ENCODE measurements around the gene LHFPL4. TPM values are rescaled to one million over a fixed set of nuclear protein-coding genes. Genes with fewer than 3 reads are reported as not detected.

LHFPL4 gene
- total RNA-seq, 1 donor from 2014 or later, result not detected

GRCh38 chr3:9469986-9470385 lies 83.6 kb downstream of the LHFPL4 start:
- no peak for DNase-seq

DNA sequence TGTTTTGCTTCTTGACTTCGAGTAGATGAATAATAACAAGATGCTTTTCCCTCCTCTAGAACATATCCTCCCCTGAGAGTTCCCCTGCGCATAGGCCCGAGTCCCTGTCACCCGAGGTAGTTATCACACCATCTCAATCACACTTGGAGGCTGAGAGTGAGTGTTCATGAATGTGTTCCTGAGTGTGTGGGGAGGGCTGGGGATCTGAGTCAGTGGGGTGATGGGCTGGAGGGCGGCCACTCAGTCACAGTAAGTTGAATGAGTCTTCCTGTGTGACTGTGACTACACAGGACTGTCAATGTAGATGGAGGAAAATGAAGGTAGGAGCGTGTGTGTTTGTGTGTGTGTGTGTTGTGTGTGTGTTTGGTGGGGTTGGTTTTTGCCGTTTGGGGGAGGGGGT lies 85.2 kb downstream of the LHFPL4 start:
- DNase-seq, result no peak

DNA sequence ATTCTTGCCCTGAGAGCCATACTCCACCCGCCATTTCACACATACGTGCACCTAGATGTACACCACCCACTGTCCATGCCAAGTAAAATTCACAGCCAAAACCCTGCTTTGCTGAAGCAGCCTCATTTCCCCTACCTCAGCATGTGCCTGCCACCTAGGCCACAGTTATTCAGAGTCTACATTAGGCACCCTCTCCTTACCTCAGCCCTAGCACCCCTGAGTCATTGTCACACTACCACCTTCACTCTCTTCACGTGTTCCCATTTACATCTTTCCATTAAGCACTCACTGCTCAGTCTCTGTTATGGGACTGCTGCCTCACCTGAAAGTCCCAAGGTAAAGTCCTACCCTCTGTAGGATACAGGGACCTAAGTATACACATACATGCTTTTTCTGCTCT lies 86.2 kb downstream of the LHFPL4 start:
- DNase-seq, result no peak

- DNase-seq, result peak; percentile 63
Observed at GRCh38 chr3:9455596-9456131, 98.0 kb downstream of the LHFPL4 start.

DNA sequence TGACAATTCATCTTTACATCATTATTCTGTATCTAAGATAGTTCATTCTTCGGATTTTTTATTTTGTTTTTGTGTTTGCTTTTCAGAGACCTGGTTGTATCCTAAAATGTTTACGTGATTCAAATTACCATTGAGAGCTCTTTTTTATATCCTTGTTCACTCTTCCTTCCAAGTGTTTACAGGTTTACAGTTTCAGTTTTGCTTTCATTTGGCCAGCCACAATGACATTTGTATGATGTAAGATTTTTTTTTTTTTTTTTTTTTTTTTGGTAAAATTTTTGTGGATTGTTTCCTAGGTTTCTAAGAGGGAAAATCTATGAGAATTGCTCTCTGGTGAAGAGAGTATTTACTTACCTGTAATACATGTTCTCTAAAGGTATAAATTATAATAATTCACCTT lies 101.2 kb downstream of the LHFPL4 start:
- DNase-seq, result no peak

DNA sequence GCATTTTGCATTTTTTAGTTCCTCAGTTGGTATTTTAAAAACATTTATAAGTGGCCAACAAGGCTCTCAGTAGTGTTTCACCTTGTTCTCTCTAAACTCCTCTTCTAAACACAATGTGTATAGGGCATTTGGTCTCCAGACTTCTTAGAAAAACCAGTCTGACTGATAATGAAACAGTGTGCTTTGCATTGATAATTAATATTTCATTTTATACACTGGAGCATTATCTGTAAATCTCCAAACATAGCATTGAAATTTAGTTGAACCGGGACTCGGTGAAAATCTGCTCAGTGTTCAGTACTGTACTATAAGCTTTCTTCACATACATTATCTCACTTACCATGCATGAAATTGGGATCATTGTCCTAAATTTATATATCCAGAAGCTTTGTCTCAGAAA lies 102.6 kb downstream of the LHFPL4 start:
- no peak for DNase-seq

DNA sequence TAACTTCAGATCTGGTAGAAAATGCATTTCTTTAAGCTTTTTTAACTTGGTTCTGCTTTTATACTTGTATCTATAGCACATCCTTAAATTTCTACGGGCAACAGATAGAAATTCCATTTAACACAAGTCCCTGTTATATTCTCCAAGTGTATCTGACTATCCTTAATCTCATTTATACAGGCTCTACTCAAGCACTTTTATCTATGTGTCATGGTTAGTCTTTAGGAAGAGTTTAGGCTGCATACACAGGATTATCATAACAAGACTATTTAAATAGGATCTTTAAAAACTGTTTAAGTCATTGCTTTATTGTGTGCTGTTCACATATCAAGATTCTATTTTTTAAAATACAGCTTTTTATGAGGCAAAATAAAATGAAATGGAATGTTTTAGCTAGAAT lies 103.5 kb downstream of the LHFPL4 start:
- DNase-seq, result no peak

DNA sequence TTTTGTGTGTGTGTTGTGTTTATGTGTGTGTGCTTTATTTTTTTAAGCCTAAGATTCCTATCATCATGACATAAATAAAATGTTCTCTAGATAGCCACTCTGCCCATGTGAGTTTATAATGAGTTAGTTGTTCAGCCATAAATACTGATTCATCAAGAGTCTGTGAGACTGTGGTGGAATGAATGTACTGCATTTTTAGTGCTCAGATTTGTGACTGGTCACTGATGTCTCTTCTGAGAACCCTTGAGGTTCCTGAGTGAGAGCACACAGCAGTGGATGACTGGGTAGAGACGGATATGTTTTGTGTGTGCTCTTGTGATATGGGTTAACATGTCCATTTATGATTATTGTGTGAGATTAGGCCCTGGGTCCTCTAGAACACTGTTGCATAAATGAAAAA lies 105.0 kb downstream of the LHFPL4 start:
- DNase-seq, result no peak

Other genes with a start within 250 kb of the LHFPL4 start
- 23.5 and 30.9 TPM in 2 replicates for gene THUMPD3, start 190.8 kb downstream of the LHFPL4 start, total RNA-seq
- gene SETD5, start 156.2 kb downstream of the LHFPL4 start, total RNA-seq, result 48.0 and 73.4 TPM in 2 replicates
- 80.2 and 83.7 TPM in 2 replicates for gene MTMR14, start 95.7 kb upstream of the LHFPL4 start, total RNA-seq
- not detected in 2 replicates for gene CPNE9, start 150.0 kb upstream of the LHFPL4 start, total RNA-seq
- 24.8 and 29.3 TPM in 2 replicates for gene BRPF1, start 177.9 kb upstream of the LHFPL4 start, total RNA-seq
- gene OGG1, start 196.1 kb upstream of the LHFPL4 start, total RNA-seq, result 15.5 and 16.6 TPM in 2 replicates
- gene CAMK1, start 216.1 kb upstream of the LHFPL4 start, total RNA-seq, result 34.7 and 40.3 TPM in 2 replicates
- 39.5 and 60.6 TPM in 2 replicates for gene TADA3, start 238.7 kb upstream of the LHFPL4 start, total RNA-seq
- gene ARPC4, start 239.3 kb upstream of the LHFPL4 start, total RNA-seq, result 210 and 309 TPM in 2 replicates

All from dermis blood vessel endothelial cell (primary cell).